ENCODE results near the gene MYO5A. TPM values are rescaled to one million over a fixed set of nuclear protein-coding genes. Genes with fewer than 3 reads are reported as not detected.

The MYO5A gene
- total RNA-seq, 1 donor, result 54.3 TPM

DNA sequence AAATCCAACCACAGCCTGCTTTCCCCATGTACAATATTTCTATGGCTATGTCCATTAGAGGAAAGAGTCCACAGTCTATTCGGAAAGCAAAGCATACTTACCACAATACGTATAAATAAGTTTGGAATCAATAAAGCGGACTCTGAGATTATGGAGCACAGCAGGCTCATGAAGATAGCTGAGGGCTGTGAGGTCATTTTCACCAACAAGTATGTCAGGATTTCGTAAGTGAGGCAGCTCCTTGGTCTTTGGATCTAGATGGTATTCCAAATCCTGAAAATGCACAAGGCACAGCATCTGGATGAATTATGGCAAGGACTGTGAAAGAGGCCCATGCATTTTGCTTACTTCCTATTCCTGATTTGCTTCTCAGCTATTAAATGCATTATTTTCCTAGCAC, 100.4 kb downstream of the MYO5A start:
- Histone ChIP-seq H3K4me3 (ENCODE audit: insufficient read depth, low read length) (no peak overlapping the region), H3K9me3 (ENCODE audit: low read depth, low read length) (no peaks in the 10 kb centered on the region), H3K27ac (ENCODE audit: low read depth, low read length) (no peak overlapping the region), H3K27me3 (ENCODE audit: insufficient read depth, low read length) (no peaks in the 10 kb centered on the region), H3K4me2 (ENCODE audit: insufficient read depth, low read length) (peak overlapping the region; percentile 16), H2AFZ (ENCODE audit: low read length) (no peak overlapping the region), H3K36me3 (ENCODE audit: insufficient read depth, low read length) (no peaks in the 10 kb centered on the region), H4K20me1 (ENCODE audit: insufficient read depth, low read length) (peaks cover 13% of the 10 kb centered on the region), H3K4me1 (ENCODE audit: insufficient read depth, low read length) (peaks cover 14% of the 10 kb centered on the region), H3K79me2 (ENCODE audit: insufficient read depth, low read length) (no peaks in the 10 kb centered on the region)
- no peak for DNase-seq (ENCODE audit: insufficient read length, low spot score, missing footprints)
- TF ChIP-seq, protein P1, sequence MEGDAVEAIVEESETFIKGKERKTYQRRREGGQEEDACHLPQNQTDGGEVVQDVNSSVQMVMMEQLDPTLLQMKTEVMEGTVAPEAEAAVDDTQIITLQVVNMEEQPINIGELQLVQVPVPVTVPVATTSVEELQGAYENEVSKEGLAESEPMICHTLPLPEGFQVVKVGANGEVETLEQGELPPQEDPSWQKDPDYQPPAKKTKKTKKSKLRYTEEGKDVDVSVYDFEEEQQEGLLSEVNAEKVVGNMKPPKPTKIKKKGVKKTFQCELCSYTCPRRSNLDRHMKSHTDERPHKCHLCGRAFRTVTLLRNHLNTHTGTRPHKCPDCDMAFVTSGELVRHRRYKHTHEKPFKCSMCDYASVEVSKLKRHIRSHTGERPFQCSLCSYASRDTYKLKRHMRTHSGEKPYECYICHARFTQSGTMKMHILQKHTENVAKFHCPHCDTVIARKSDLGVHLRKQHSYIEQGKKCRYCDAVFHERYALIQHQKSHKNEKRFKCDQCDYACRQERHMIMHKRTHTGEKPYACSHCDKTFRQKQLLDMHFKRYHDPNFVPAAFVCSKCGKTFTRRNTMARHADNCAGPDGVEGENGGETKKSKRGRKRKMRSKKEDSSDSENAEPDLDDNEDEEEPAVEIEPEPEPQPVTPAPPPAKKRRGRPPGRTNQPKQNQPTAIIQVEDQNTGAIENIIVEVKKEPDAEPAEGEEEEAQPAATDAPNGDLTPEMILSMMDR (IDR thresholded peaks at IDR 0.05; ENCODE audit: extremely low read depth, low read depth, low read length), result no peak

DNA sequence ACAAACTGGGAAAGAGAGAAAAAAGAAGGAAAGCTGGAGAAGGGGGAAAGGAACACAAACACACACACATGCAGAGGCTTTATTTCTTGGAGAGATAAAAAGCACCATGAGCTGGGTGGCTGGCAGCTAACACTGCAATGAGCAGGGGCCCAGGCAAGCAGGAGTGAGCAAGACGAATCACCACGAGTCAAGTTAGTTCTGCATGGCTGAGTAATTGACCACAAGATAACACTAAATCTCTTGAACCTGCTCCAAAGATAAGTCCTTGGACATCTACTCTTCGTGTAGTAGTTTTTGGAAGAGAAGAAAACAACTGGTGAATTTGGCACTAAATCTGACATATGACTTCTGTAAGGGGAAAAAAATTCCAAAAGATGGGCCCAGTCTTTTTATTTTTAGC, 100.9 kb downstream of the MYO5A start:
- Histone ChIP-seq H3K9me3 (ENCODE audit: low read depth, low read length) (no peaks in the 10 kb centered on the region), H2AFZ (ENCODE audit: low read length) (no peak overlapping the region), H3K4me3 (ENCODE audit: insufficient read depth, low read length) (no peak overlapping the region), H3K36me3 (ENCODE audit: insufficient read depth, low read length) (no peaks in the 10 kb centered on the region), H3K79me2 (ENCODE audit: insufficient read depth, low read length) (no peaks in the 10 kb centered on the region), H3K27ac (ENCODE audit: low read depth, low read length) (no peak overlapping the region), H4K20me1 (ENCODE audit: insufficient read depth, low read length) (peaks cover 13% of the 10 kb centered on the region), H3K4me2 (ENCODE audit: insufficient read depth, low read length) (peak overlapping the region; percentile 16), H3K4me1 (ENCODE audit: insufficient read depth, low read length) (peaks cover 14% of the 10 kb centered on the region), H3K27me3 (ENCODE audit: insufficient read depth, low read length) (no peaks in the 10 kb centered on the region)
- DNase-seq (ENCODE audit: insufficient read length, low spot score, missing footprints), result peak; percentile 82
- TF ChIP-seq, protein P1 (IDR thresholded peaks at IDR 0.05; ENCODE audit: extremely low read depth, low read depth, low read length), result no peak

DNA sequence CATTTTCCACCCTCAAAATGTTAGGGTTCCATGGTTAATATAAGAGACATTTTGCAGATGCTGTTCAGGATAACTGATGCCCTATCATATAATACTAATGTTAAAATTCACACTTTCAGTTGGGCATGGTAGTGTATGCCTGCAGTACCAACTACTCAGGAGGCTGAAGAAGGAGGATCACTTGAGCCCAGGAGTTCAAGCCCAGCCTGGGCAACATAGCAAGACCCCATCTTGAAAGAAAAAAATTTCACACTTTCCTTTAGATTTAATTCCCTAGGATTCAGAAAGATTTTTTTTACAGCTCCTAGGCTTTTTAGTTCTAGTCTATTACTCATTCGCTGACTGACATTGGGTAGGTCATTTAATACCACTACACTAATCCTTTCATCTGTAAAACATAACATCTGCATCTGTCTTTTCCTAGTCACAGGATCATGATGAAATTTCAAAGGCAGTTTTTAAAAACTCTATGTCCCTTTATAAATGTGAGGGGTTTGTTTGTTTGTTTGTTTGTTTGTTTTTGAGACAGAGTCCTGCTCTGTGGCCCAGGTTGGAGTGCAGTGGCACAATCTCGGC, 103.7 kb downstream of the MYO5A start:
- Histone ChIP-seq H3K79me2 (ENCODE audit: insufficient read depth, low read length) (no peaks in the 10 kb centered on the region), H3K4me3 (ENCODE audit: insufficient read depth, low read length) (no peak overlapping the region), H3K4me1 (ENCODE audit: insufficient read depth, low read length) (peaks cover 14% of the 10 kb centered on the region), H3K4me2 (ENCODE audit: insufficient read depth, low read length) (no peak overlapping the region), H3K9me3 (ENCODE audit: low read depth, low read length) (no peaks in the 10 kb centered on the region), H3K36me3 (ENCODE audit: insufficient read depth, low read length) (no peaks in the 10 kb centered on the region), H2AFZ (ENCODE audit: low read length) (no peak overlapping the region), H3K27ac (ENCODE audit: low read depth, low read length) (no peak overlapping the region), H4K20me1 (ENCODE audit: insufficient read depth, low read length) (peaks cover 13% of the 10 kb centered on the region), H3K27me3 (ENCODE audit: insufficient read depth, low read length) (no peaks in the 10 kb centered on the region)
- no peak for DNase-seq (ENCODE audit: insufficient read length, low spot score, missing footprints)
- TF ChIP-seq, protein P1 (IDR thresholded peaks at IDR 0.05; ENCODE audit: extremely low read depth, low read depth, low read length), result no peak

DNA sequence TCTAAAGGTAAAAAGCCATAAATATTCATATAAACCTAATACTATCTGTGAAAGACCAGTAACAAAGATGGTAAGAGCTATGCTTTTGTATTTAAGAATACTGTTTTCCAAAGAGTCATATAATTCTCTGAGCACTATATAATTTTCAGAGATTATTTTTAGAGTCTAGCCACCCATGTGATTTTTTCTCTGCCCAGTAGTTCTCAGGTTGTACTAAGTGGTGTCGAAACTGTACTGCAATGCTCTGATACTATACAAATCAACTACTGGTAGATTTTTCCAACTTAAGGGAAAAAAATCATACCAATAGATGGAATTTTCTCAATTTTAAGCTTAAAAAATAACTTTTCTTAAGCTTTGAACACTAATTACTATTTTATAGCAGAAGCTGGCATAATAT, 104.8 kb downstream of the MYO5A start:
- no peak overlapping the region for H3K27ac ChIP-seq (ENCODE audit: low read depth, low read length)
- H3K4me3 ChIP-seq (ENCODE audit: insufficient read depth, low read length), result no peak overlapping the region
- H3K36me3 ChIP-seq (ENCODE audit: insufficient read depth, low read length), result no peaks in the 10 kb centered on the region
- no peaks in the 10 kb centered on the region for H3K9me3 ChIP-seq (ENCODE audit: low read depth, low read length)
- TF ChIP-seq, protein P1 (IDR thresholded peaks at IDR 0.05; ENCODE audit: extremely low read depth, low read depth, low read length), result no peak
- H2AFZ ChIP-seq (ENCODE audit: low read length), result no peak overlapping the region
- H4K20me1 ChIP-seq (ENCODE audit: insufficient read depth, low read length), result peaks cover 12% of the 10 kb centered on the region
- H3K27me3 ChIP-seq (ENCODE audit: insufficient read depth, low read length), result no peaks in the 10 kb centered on the region
- H3K4me1 ChIP-seq (ENCODE audit: insufficient read depth, low read length), result peaks cover 14% of the 10 kb centered on the region
- H3K79me2 ChIP-seq (ENCODE audit: insufficient read depth, low read length), result no peaks in the 10 kb centered on the region
- no peak for DNase-seq (ENCODE audit: insufficient read length, low spot score, missing footprints)
- H3K4me2 ChIP-seq (ENCODE audit: insufficient read depth, low read length), result no peak overlapping the region
